B cell (primary cell): Measurements from ENCODE around the gene NR5A1.

Source experiments
- EZH2 ChIP-seq: IDR thresholded peaks from 2 replicates; pipeline ENCODE4 v1.6.1; 2012; ENCODE audit warnings: borderline replicate concordance, low read depth, mild to moderate bottlenecking, moderate library complexity, low read length; ENCODE audit not compliant: insufficient read depth, poor library complexity, severe bottlenecking
- TF ChIP-seq, protein P1 (sequence below): fragments of 200-600 bp; IDR thresholded peaks from one replicate; pipeline ENCODE4 v1.8.0; 2022; ENCODE audit warnings: antibody characterized with exemption, mild to moderate bottlenecking

DNA sequence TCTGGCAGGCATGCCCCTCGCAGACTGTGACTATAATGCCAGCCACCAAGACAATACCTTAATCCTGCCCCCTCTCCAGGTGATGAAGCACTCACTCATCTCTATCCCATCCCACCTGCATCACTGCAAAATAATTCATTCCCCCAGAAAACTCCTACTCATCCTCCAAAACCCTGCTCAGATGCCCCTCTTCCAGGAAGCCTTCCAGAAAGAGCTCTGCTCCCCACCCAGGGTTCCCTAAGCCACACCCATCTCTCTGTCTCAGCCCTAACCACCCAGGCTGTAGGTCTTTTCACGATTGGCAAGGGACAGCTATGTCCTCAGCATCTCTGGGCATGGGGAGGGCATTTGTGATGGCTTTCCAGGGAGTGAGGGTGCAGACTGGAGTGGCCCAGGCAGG, 17.2 kb downstream of the NR5A1 start:
- TF ChIP-seq, protein P1, sequence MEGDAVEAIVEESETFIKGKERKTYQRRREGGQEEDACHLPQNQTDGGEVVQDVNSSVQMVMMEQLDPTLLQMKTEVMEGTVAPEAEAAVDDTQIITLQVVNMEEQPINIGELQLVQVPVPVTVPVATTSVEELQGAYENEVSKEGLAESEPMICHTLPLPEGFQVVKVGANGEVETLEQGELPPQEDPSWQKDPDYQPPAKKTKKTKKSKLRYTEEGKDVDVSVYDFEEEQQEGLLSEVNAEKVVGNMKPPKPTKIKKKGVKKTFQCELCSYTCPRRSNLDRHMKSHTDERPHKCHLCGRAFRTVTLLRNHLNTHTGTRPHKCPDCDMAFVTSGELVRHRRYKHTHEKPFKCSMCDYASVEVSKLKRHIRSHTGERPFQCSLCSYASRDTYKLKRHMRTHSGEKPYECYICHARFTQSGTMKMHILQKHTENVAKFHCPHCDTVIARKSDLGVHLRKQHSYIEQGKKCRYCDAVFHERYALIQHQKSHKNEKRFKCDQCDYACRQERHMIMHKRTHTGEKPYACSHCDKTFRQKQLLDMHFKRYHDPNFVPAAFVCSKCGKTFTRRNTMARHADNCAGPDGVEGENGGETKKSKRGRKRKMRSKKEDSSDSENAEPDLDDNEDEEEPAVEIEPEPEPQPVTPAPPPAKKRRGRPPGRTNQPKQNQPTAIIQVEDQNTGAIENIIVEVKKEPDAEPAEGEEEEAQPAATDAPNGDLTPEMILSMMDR: no peak
- no peak for TF ChIP-seq EZH2
